Progenitor cell of endocrine pancreas (in vitro differentiated cells): Measurements from ENCODE around the gene MACROD2. TPM values are rescaled to one million over a fixed set of nuclear protein-coding genes. Genes with fewer than 3 reads are reported as not detected.

Source experiments
- DNase-seq: peaks from one replicate; pipeline ENCODE4 v3.0.0; 2021; ENCODE audit warnings: low spot score; ENCODE audit not compliant: unreplicated experiment
- H3K27ac Mint-ChIP-seq: 2 replicates; pipeline ENCODE4 v1.8.0; 2021; ENCODE audit warnings: mild to moderate bottlenecking, moderate library complexity, mixed read lengths
- H3K27me3 Mint-ChIP-seq: 2 replicates; pipeline ENCODE4 v1.8.0; 2021; ENCODE audit warnings: mixed read lengths
- H3K36me3 Mint-ChIP-seq: 2 replicates; pipeline ENCODE4 v1.8.0; 2022; ENCODE audit warnings: mixed read lengths; ENCODE audit not compliant: insufficient read depth
- H3K4me1 Mint-ChIP-seq: 2 replicates; pipeline ENCODE4 v1.8.0; 2021; ENCODE audit warnings: low read depth, mixed read lengths
- H3K4me3 Mint-ChIP-seq: 2 replicates; pipeline ENCODE4 v1.8.0; 2021; ENCODE audit warnings: low read depth, mild to moderate bottlenecking, moderate library complexity, mixed read lengths
- H3K9me3 Mint-ChIP-seq: 2 replicates; pipeline ENCODE4 v1.8.0; 2021; ENCODE audit warnings: low read depth, mixed read lengths
- CTCF ChIP-seq: fragments of 200-600 bp; sonication (generic); IDR thresholded peaks from one replicate; pipeline ENCODE4 v1.5.0; 2021; ENCODE audit warnings: antibody characterized with exemption, mild to moderate bottlenecking; ENCODE audit not compliant: unreplicated experiment
- total RNA-seq: library from RNA; stranded (reverse); gene quantifications from 2 replicates; pipeline ENCODE4 v1.2.1, GENCODE V29; 2021

Gene MACROD2
- total RNA-seq, 1 donor from 2014 or later, result 7.6 TPM

- no peak for DNase-seq
- Mint-ChIP-seq H3K4me1 (no peaks in the 10 kb centered on the region), H3K27ac (no peak overlapping the region), H3K4me3 (no peak overlapping the region), H3K9me3 (peaks cover 21% of the 10 kb centered on the region), H3K27me3 (no peaks in the 10 kb centered on the region), H3K36me3 (peaks cover 2% of the 10 kb centered on the region)
- no peak for TF ChIP-seq CTCF
Measured at GRCh38 chr20:15882553-15882952, 1887.2 kb downstream of the MACROD2 start.

GRCh38 chr20:15886250-15886649, 1890.9 kb downstream of the MACROD2 start:
- no peak for TF ChIP-seq CTCF
- Mint-ChIP-seq H3K36me3 (peaks cover 2% of the 10 kb centered on the region), H3K27ac (no peak overlapping the region), H3K27me3 (peaks cover 4% of the 10 kb centered on the region), H3K9me3 (peaks cover 12% of the 10 kb centered on the region), H3K4me3 (no peak overlapping the region), H3K4me1 (no peaks in the 10 kb centered on the region)
- DNase-seq, result no peak

GRCh38 chr20:15887387-15887786, 1892.1 kb downstream of the MACROD2 start:
- H3K4me1 Mint-ChIP-seq, result no peaks in the 10 kb centered on the region
- no peak overlapping the region for H3K27ac Mint-ChIP-seq
- H3K36me3 Mint-ChIP-seq, result peaks cover 2% of the 10 kb centered on the region

GRCh38 chr20:15889061-15889460, 1893.7 kb downstream of the MACROD2 start:
- H3K27ac Mint-ChIP-seq, result no peak overlapping the region
- DNase-seq, result no peak
- H3K4me3 Mint-ChIP-seq, result no peak overlapping the region
- TF ChIP-seq CTCF, result no peak
- H3K4me1 Mint-ChIP-seq, result no peaks in the 10 kb centered on the region
- H3K36me3 Mint-ChIP-seq, result peaks cover 2% of the 10 kb centered on the region
- peaks cover 12% of the 10 kb centered on the region for H3K9me3 Mint-ChIP-seq
- H3K27me3 Mint-ChIP-seq, result peaks cover 7% of the 10 kb centered on the region

More at GRCh38 chr20:15887387-15887786, 1892.1 kb downstream of the MACROD2 start:
- H3K4me3 Mint-ChIP-seq, result no peak overlapping the region
- peaks cover 12% of the 10 kb centered on the region for H3K9me3 Mint-ChIP-seq
- no peak for TF ChIP-seq CTCF
- no peak for DNase-seq
- peaks cover 4% of the 10 kb centered on the region for H3K27me3 Mint-ChIP-seq

GRCh38 chr20:15889514-15890256, 1894.4 kb downstream of the MACROD2 start:
- no peak overlapping the region for H3K27ac Mint-ChIP-seq
- peaks cover 7% of the 10 kb centered on the region for H3K27me3 Mint-ChIP-seq
- no peaks in the 10 kb centered on the region for H3K4me1 Mint-ChIP-seq
- no peak for TF ChIP-seq CTCF
- peaks cover 12% of the 10 kb centered on the region for H3K9me3 Mint-ChIP-seq
- DNase-seq, result no peak
- peaks cover 2% of the 10 kb centered on the region for H3K36me3 Mint-ChIP-seq
- H3K4me3 Mint-ChIP-seq, result no peak overlapping the region
